GM18505 (cell line): ENCODE data around the gene THEMIS.
"Not testable (repeated sequence)": the region's sequence is repeated elsewhere in the genome, so short reads cannot be mapped to it uniquely, and the experiment has no call there.

Experiments
- ATAC-seq: cut with Tn5 transposase; IDR thresholded peaks from one replicate; pipeline ENCODE4 v1.9.1; 2021; ENCODE audit not compliant: unreplicated experiment
- POLR2A ChIP-seq: IDR thresholded peaks from 4 replicates; pipeline ENCODE4 v1.6.1; 2011; ENCODE audit warnings: borderline replicate concordance; ENCODE audit not compliant: insufficient read depth, insufficient read length; ENCODE audit errors: extremely low read depth

The THEMIS gene

DNA sequence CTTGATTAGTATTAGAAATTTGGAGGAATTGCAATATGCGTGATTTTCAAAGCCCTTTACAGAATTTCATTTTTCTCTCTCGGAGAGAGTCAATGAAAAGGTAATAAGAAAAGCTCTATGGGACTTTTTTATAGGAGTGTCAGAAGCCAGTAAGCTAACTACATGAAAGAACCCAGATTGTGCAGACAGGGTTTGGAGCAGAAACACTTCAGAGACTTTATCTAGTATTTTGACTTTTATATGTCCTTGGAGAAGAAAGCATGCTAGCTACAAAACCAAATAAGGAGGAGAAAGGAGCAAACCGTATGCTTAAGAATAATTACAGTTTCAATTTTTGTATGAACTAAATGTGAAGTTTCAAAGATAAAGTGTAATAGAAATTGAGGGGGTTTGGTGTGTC, 182.2 kb downstream of the THEMIS start:
- no peak for ATAC-seq
- no peak for TF ChIP-seq POLR2A

DNA sequence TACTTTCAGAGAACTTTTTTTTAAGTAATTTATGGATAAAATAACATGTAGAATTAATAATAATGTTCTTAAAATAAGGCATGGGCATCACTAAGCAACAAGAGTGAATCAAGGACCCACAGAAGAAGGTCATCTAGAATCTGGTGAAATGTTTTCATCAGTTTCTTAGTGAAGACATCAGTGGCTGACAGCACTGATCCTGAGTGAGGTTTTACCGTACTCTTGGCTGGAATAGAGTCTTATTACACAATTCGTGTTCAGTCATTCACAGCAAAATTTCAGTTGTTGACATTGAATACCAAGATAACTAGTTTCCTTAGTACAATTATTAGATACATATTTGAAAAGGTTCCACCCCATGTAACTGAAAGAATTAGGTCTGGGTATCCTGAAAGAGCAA, 183.5 kb downstream of the THEMIS start:
- TF ChIP-seq POLR2A: no peak
- ATAC-seq: no peak

DNA sequence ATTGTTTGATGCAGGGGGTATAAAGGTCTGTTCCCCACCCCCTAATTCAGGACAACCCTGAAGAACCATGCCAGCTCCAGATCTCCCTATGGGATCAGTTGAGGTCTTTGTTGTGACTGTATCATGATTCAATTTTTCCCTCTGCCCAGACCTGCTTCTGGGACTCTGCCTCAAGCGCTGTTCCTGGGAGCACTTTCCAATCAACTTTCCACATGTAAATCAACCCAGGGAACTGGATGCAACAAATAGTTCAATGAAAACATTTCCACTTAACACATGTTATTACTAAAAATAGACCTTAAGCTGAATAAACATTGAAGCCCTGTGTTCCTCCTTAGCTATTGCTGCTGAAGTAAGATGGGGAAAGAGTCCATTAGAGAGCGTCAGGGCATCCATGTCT, 184.4 kb downstream of the THEMIS start:
- no peak for ATAC-seq
- TF ChIP-seq POLR2A: no peak

DNA sequence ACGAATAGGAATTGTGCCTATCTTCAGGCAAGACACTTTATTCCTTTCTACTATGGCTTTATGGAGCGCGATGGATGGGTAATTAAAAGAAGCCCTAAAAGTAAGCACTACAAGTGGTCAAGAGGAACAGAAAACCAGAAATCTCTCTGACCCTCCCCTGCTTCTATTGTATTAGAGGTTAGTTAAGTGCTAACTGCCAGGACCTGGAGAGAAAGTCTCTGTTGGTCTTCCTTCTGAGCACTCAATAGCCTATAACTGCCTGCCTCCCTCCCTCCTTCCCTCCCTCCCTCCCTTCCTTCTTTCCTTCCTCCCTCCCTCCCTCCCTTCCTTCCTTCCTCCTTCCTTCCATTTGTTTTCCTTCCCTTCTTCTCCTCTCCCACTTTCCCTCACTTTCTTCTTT, 190.2 kb downstream of the THEMIS start:
- TF ChIP-seq POLR2A: no peak
- ATAC-seq: no peak

DNA sequence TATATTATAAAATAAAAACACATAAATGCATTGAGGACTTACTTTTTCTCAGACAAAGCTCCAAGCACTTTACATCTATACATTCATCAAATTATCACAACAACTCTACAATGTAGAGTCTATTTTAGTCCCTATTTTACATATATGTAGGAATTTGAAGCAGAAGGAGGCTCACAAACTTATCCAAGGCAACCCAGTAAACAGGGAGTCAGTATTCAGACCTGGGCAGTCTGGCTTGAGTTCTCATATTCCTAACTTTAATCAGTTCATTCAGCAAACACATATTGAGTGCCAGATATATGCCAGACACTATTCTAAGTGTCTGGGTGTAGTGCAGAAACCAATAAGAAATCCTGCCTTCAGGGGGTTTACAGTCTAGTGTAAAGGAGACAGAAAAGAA, 194.6 kb downstream of the THEMIS start:
- no peak for ATAC-seq
- no peak for TF ChIP-seq POLR2A

DNA sequence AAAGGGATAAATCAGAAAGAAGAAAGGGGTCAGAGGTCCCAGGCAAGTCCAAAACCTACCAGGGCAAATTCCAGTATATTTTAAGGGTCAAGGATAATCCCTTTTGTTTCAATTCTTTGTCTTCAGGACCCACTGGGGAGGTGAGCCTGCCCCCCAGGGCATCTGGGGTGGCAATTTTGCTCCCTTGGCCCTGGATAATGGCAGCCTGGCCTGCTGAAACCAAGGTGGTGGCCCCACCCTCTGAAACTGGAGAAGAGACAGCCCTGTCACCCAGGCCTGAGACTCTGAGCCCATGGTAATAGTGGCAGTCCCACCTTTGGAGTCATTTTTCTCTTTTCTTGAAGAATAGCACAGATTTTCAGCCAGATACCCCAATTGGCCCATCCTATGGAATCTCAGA, 205.8 kb downstream of the THEMIS start:
- no peak for ATAC-seq

DNA sequence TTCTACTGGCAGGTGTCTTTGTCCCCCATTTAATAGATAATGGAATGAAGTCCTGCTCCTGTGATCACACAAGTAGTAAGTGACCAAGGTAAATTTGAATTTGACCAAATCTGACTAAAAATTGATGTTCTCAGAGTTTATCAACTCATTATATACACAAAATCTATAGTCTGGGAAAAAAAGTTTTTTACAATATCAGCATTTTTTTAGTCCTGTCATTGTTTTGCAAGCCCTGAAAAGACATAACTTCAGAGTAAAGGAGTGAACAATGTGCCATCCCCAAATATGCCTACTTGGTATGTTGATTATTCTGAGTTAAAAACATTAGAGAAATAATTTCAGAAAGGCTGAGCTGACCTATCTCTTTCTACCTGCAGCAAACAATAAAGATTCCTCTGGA, 209.7 kb downstream of the THEMIS start:
- ATAC-seq: no peak
- no peak for TF ChIP-seq POLR2A

More for the DNA sequence above, 205.8 kb downstream of the THEMIS start:
- TF ChIP-seq POLR2A: no peak

DNA sequence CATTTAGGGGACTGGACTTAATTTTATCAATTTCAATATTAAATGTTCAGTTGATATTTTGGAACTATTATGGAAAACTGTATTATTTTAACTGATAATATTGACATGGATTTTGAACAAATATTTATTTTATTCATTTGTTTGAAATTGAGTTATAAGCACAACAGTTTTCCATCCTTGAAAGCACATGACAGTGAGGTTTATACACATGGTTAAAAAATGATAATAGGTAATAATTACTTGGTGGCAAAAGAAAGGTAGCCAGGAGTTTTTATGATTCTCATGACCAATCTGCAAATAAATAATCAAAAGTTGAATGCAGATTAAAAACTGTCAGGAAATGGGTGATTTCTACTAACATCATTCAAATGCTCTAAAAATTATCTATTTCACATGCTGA, 210.3 kb downstream of the THEMIS start:
- TF ChIP-seq POLR2A: no peak

DNA sequence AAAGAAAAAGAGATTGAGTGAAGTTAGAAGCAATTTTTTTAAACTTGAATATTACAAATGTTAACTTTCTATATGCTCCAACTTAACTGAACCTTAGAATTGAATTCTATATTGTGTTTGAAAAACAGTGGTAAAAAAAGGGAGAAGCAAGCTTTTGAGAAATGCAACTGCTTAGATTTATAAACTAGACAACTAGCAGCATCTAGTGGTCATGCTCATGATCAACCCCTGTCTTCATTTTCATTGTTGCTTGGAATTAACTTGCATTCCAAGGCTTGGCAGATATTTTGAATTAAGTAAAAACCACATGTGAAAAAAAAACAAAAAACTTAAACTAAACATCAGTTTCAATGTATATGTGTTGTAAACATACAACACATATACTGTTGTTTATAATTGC, 210.8 kb downstream of the THEMIS start:
- ATAC-seq: no peak
- TF ChIP-seq POLR2A: no peak

More for the DNA sequence above, 210.3 kb downstream of the THEMIS start:
- ATAC-seq: no peak

DNA sequence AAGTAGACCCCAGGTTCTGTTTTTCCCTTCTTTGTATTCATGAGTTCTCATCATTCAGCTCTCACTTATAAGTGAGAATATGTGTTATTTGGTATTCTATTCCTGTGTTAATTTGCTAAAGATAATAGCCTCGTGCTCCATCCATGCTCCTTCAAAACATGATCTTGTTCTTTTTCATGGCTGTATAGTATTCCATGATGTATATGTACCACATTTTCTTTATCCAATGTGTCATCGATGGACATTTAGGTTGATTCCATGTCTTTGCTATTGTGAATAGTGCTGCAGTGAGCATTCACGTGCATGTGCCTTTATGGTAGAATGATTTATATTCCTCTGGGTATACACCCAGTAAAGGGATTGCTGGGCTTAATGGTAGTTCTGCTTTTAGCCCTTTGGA, 213.4 kb downstream of the THEMIS start:
- not testable (repeated sequence) for ATAC-seq

DNA sequence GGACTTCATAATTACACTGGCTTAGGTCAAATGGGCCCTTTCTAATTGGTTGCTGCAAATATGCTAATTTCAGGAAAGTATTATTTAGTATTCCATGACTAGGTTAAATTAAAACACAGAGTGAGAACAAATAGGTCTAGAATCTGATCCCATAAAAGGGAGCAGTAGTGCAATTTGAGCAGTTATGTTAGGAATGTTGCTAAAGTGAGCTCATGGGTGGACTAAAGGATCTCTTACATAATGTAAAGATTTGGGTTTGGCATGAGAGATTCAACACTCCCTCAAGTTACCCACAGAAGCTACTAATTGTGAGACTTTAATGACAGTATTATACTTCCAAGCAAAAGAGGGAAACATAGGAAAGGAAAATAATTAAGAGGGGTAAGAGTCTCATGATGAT, 214.8 kb downstream of the THEMIS start:
- no peak for ATAC-seq
- TF ChIP-seq POLR2A: no peak

DNA sequence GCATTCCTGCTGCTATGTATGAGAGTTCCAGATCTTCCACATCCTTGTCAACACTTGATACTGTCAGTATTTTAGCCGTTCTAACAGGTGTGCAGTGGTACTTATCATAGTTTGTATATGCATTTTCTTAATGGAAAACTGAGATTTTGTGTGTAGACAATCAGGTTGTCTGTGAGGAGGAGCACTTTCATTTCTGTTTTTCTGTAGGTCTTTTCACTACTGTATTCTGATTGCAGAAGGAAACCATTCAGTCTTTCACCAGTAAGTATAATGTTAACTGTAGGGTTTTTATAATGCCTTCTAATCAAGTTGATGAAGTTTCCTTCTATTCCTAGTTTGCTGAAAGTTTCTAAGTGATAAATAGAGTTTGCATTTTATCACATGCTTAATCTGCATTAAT, 216.4 kb downstream of the THEMIS start:
- ATAC-seq: no peak

More for the DNA sequence above, 216.4 kb downstream of the THEMIS start:
- TF ChIP-seq POLR2A: no peak
